Caco-2 (cell line): ENCODE data around the gene SLC25A30. TPM values are rescaled to one million over a fixed set of nuclear protein-coding genes. Genes with fewer than 3 reads are reported as not detected.
A peak's percentile ranks its signal among the peaks of the same experiment; 100 is the strongest.

ENCODE experiments used
- BruUV-seq: library from RNA; stranded (reverse); fragments of 400-500 nt; replicated peaks from 2 replicates; lab custom pipeline; 2021; lab: Mats Ljungman, UMichigan
- CTCF ChIA-PET: fragments of 300-600 bp; sonication (Branson Sonifier 250); formaldehyde crosslinking; loops from one replicate; lab custom pipeline; 2022; ENCODE audit warnings: antibody characterized with exemption; lab: Charles Lee
- POLR2A ChIA-PET: fragments of 300-600 bp; sonication (Branson Sonifier 250); formaldehyde crosslinking; loops from one replicate; lab custom pipeline; 2022; ENCODE audit warnings: antibody characterized with exemption; lab: Charles Lee
- DNase-seq, 2 experiments: peaks; one replicate each; pipeline versions ENCODE4 v3.0.0 to v3.0.0-alpha.2; 2020 to 2022
- H3K27me3 ChIP-seq: replicated peaks from 2 replicates; pipeline ENCODE4 v1.6.0; 2011; ENCODE audit warnings: low read length; ENCODE audit not compliant: control insufficient read depth, insufficient read depth
- H3K36me3 ChIP-seq: 2 replicates; pipeline ENCODE4 v1.5.1; 2011; ENCODE audit warnings: low read length; ENCODE audit not compliant: control insufficient read depth, insufficient read depth
- H3K4me1 ChIP-seq: fragments of 250-450 bp; sonication (Bioruptor Pico); 2 replicates; pipeline ENCODE4 v1.5.1; 2020; ENCODE audit warnings: mild to moderate bottlenecking
- H3K4me3 ChIP-seq: 2 replicates; pipeline ENCODE4 v1.5.1; 2011; ENCODE audit warnings: low read depth, mild to moderate bottlenecking, control low read depth, low read length
- H3K9me3 ChIP-seq: fragments of 250-450 bp; sonication (Bioruptor Pico); 2 replicates; pipeline ENCODE4 v1.5.1; 2020; ENCODE audit warnings: mild to moderate bottlenecking, moderate library complexity
- H3K27ac Mint-ChIP-seq: one replicate; pipeline ENCODE4 v1.8.0; 2022; ENCODE audit warnings: mixed read lengths; ENCODE audit not compliant: unreplicated experiment
- H3K27me3 Mint-ChIP-seq: one replicate; pipeline ENCODE4 v1.8.0; 2022; ENCODE audit warnings: mixed read lengths; ENCODE audit not compliant: insufficient read depth, unreplicated experiment
- H3K36me3 Mint-ChIP-seq: one replicate; pipeline ENCODE4 v1.8.0; 2022; ENCODE audit warnings: mild to moderate bottlenecking, mixed read lengths; ENCODE audit not compliant: insufficient read depth, unreplicated experiment
- H3K4me1 Mint-ChIP-seq: one replicate; pipeline ENCODE4 v1.8.0; 2022; ENCODE audit warnings: low read depth, mixed read lengths; ENCODE audit not compliant: unreplicated experiment
- H3K4me3 Mint-ChIP-seq: one replicate; pipeline ENCODE4 v1.8.0; 2022; ENCODE audit warnings: mild to moderate bottlenecking, moderate library complexity, mixed read lengths; ENCODE audit not compliant: unreplicated experiment
- H3K9me3 Mint-ChIP-seq: one replicate; pipeline ENCODE4 v1.8.0; 2022; ENCODE audit warnings: mixed read lengths; ENCODE audit not compliant: unreplicated experiment
- CTCF ChIP-seq, 2 experiments: fragments of 200-600 bp in 1 of 2; IDR thresholded peaks; 1 replicate in 1 of 2; 2 replicates in 1 of 2; pipeline versions ENCODE4 v1.5.1 to v1.8.0; 2011 to 2022; ENCODE audit warnings: antibody characterized with exemption in 1 of 2, control low read depth in 1 of 2, inconsistent platforms in 1 of 2, low read depth in 1 of 2, low read length in 1 of 2, mild to moderate bottlenecking in 1 of 2, moderate library complexity in 1 of 2; ENCODE audit not compliant: insufficient read depth in 1 of 2, severe bottlenecking in 1 of 2, unreplicated experiment in 1 of 2
- intact Hi-C: fragments of 100-400 bp; cut with micrococcal nuclease; formaldehyde crosslinking; loops from one replicate; pipeline ENCODE4 v1.10.0; 2022; ENCODE audit not compliant: unreplicated experiment
- total RNA-seq: library from RNA; stranded (reverse); gene quantifications from 2 replicates; pipeline ENCODE4 v1.2.3, GENCODE V29; 2022

The SLC25A30 gene
- total RNA-seq, 1 experiment from 2014 or later, result 12.2 TPM

DNA sequence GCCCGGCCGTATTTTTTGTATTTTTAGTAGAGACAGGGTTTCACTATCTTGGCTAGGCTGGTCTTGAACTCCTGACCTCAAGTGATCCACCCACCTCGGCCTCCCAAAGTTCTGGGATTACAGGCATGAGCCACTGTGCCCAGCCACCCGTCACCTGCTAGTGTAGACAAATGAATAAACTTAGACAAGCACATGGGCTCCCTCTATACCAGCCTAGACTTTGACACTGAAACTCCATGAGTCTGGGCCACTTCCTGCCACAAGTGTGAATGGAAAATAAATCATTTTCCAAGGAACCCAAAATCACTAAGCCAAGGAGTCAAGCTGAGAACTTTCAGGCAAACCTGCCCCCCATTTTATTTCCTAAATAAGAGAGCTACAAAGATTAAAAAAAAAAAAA lies 50.2 kb downstream of the SLC25A30 start:
- no peak for TF ChIP-seq CTCF (IDR thresholded peaks at IDR 0.05; ENCODE audit: insufficient read depth in 1 of 2, low read depth in 1 of 2, low read length in 1 of 2, severe bottlenecking in 1 of 2, unreplicated experiment in 1 of 2)
- intact Hi-C loops, result no loop called here
- Mint-ChIP-seq H3K27ac (no peak overlapping the region), H3K9me3 (peaks cover 11% of the 10 kb centered on the region), H3K4me3 (no peak overlapping the region), H3K27me3 (no peaks in the 10 kb centered on the region), H3K36me3 (peaks cover 6% of the 10 kb centered on the region), H3K4me1 (peaks cover 5% of the 10 kb centered on the region)
- Histone ChIP-seq H3K4me3 (no peak overlapping the region), H3K9me3 (no peaks in the 10 kb centered on the region), H3K4me1 (no peaks in the 10 kb centered on the region), H3K27me3 (no peaks in the 10 kb centered on the region), H3K36me3 (no peaks in the 10 kb centered on the region)
- ChIA-PET CTCF (interaction anchor here (0.6 kb wide), 1 partner anchor 26 kb away, joined by 3 read pairs; no protein-coding TSS in a partner anchor), POLR2A (no interaction called here)
- BruUV-seq, result no TSS peak
- DNase-seq, result no peak

DNA sequence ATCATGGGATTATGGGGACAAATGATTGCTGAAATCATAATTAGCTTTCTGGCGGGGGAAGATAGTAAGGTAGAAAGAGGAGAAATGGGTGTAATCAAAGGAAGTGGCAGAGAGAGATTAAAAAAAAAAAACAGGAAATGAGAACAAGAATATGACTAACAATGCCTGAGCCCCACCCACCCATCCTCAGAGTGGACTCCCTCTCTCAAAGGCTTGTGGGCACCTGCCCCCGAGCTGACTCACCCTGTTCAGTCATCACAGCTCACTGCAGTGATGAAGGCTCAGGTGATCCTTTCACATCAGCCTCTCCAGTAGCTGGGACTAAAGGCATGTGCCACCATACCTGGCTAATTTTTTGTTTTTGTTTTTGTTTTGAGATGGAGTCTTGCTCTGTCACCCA lies 50.8 kb downstream of the SLC25A30 start:
- peaks cover 13% of the 10 kb centered on the region for H3K36me3 Mint-ChIP-seq
- H3K9me3 ChIP-seq, result no peaks in the 10 kb centered on the region
- no peak overlapping the region for H3K27ac Mint-ChIP-seq
- no peak for TF ChIP-seq CTCF (IDR thresholded peaks at IDR 0.05; ENCODE audit: insufficient read depth in 1 of 2, low read depth in 1 of 2, low read length in 1 of 2, severe bottlenecking in 1 of 2, unreplicated experiment in 1 of 2)
- no TSS peak for BruUV-seq
- H3K36me3 ChIP-seq, result no peaks in the 10 kb centered on the region
- H3K27me3 Mint-ChIP-seq, result no peaks in the 10 kb centered on the region
- no peaks in the 10 kb centered on the region for H3K4me1 ChIP-seq
- intact Hi-C loops, result no loop called here
- ChIA-PET CTCF (interaction anchor here (0.6 kb wide), 1 partner anchor 27 kb away, joined by 3 read pairs; no protein-coding TSS in a partner anchor), POLR2A (no interaction called here)
- peaks cover 16% of the 10 kb centered on the region for H3K9me3 Mint-ChIP-seq
- H3K27me3 ChIP-seq, result no peaks in the 10 kb centered on the region
- no peak overlapping the region for H3K4me3 Mint-ChIP-seq
- DNase-seq, result peak; percentile 31 to 72
- H3K4me3 ChIP-seq, result no peak overlapping the region
- H3K4me1 Mint-ChIP-seq, result peaks cover 6% of the 10 kb centered on the region

- ChIA-PET POLR2A (no interaction called here), CTCF (no interaction called here)
- H3K9me3 ChIP-seq, result no peaks in the 10 kb centered on the region
- H3K27me3 Mint-ChIP-seq, result no peaks in the 10 kb centered on the region
- BruUV-seq, result no TSS peak
- H3K36me3 ChIP-seq, result no peaks in the 10 kb centered on the region
- no peak overlapping the region for H3K4me3 Mint-ChIP-seq
- intact Hi-C loops, result no loop called here
- no peak for DNase-seq
- peaks cover 14% of the 10 kb centered on the region for H3K4me1 Mint-ChIP-seq
- TF ChIP-seq CTCF (IDR thresholded peaks at IDR 0.05; ENCODE audit: insufficient read depth in 1 of 2, low read depth in 1 of 2, low read length in 1 of 2, severe bottlenecking in 1 of 2, unreplicated experiment in 1 of 2), result no peak
- H3K27ac Mint-ChIP-seq, result no peak overlapping the region
- peaks cover 4% of the 10 kb centered on the region; the same call in 1 of the 2 replicates for H3K4me1 ChIP-seq
- H3K4me3 ChIP-seq, result no peak overlapping the region
- H3K27me3 ChIP-seq, result no peaks in the 10 kb centered on the region
- peaks cover 18% of the 10 kb centered on the region for H3K36me3 Mint-ChIP-seq
- H3K9me3 Mint-ChIP-seq, result peaks cover 25% of the 10 kb centered on the region
Measured at GRCh38 chr13:45365558-45365885, 52.7 kb downstream of the SLC25A30 start.
